ENCODE data around the gene KCTD14.
"Not testable (repeated sequence)": the region's sequence is repeated elsewhere in the genome, so short reads cannot be mapped to it uniquely, and the experiment has no call there.

Gene KCTD14

GRCh38 chr11:78022397-78023396 is at the start of gene KCTD14:
TSS of gene KCTD14 (minus strand) at chr11:78023276. CDS start at chr11:78023249, 27 bp downstream.
- no peak for DNase-seq

- DNase-seq: no peak
Measured at GRCh38 chr11:78072455-78072854, 49.4 kb upstream of the KCTD14 start.

GRCh38 chr11:78071717-78072116 is 48.6 kb upstream of the KCTD14 start:
- DNase-seq: no peak

GRCh38 chr11:78070621-78071020 is 47.5 kb upstream of the KCTD14 start:
- no peak for DNase-seq

GRCh38 chr11:78069465-78069864 is 46.4 kb upstream of the KCTD14 start:
- no peak for DNase-seq

- no peak for DNase-seq
Measured at GRCh38 chr11:78067704-78068103, 44.6 kb upstream of the KCTD14 start.

- no peak for DNase-seq
Measured at GRCh38 chr11:78066471-78066870, 43.4 kb upstream of the KCTD14 start.

GRCh38 chr11:78065203-78065602 is 42.1 kb upstream of the KCTD14 start:
- no peak for DNase-seq

- no peak for DNase-seq
Measured at GRCh38 chr11:78063440-78064181, 40.5 kb upstream of the KCTD14 start, which contains the start of gene THRSP. TSS of gene THRSP (plus strand) at chr11:78063861. CDS start at chr11:78063882, 21 bp downstream.

- DNase-seq: no peak
Measured at GRCh38 chr11:78062671-78063070, 39.6 kb upstream of the KCTD14 start.

- DNase-seq: no peak
Measured at GRCh38 chr11:78061921-78062311, 38.8 kb upstream of the KCTD14 start.

GRCh38 chr11:78061088-78061920 is 38.2 kb upstream of the KCTD14 start:
- DNase-seq: no peak

- DNase-seq: no peak
Measured at GRCh38 chr11:78060533-78060932, 37.5 kb upstream of the KCTD14 start.

GRCh38 chr11:78059749-78060328 is 36.8 kb upstream of the KCTD14 start:
- DNase-seq: not testable (repeated sequence)

GRCh38 chr11:78057462-78058055 is 34.5 kb upstream of the KCTD14 start:
- DNase-seq: no peak

- no peak for DNase-seq
Measured at GRCh38 chr11:78056093-78056492, 33.0 kb upstream of the KCTD14 start.

GRCh38 chr11:78054971-78055370 is 31.9 kb upstream of the KCTD14 start:
- no peak for DNase-seq

GRCh38 chr11:78050964-78051831 is 28.1 kb upstream of the KCTD14 start:
- no peak for DNase-seq

GRCh38 chr11:78049348-78049747 is 26.3 kb upstream of the KCTD14 start:
- DNase-seq: no peak

- no peak for DNase-seq
Measured at GRCh38 chr11:78048561-78048960, 25.5 kb upstream of the KCTD14 start.

- DNase-seq: no peak
Measured at GRCh38 chr11:78046486-78046854, 23.4 kb upstream of the KCTD14 start.
